Pancreas (tissue), 10 donors: ENCODE measurements around the gene DLX3. TPM values are rescaled to one million over a fixed set of nuclear protein-coding genes. Genes with fewer than 3 reads are reported as not detected.
A peak's percentile ranks its signal among the peaks of the same experiment; 100 is the strongest.

Experiments used
- ATAC-seq, 4 donors: fragments of 200-7000 bp; cut with Tn5 transposase; one replicate each; pipeline versions ENCODE4 v1.8.0 to v1.9.1; 2020; ENCODE audit warnings: mild to moderate bottlenecking in 4 of 4, moderate library complexity in 4 of 4
- DNase-seq, 6 donors: peaks; one replicate each; pipeline ENCODE4 v3.0.0-alpha.2; 2020
- FAIRE-seq: peaks from 2 replicates; lab custom pipeline; 2012; peaks lifted over from hg19 to GRCh38; lab: Jason Lieb, UNC
- H3K27ac ChIP-seq, 4 donors: fragments of 200-600 bp; sonication (generic); 1 replicate in 3 of 4; 2 replicates in 1 of 4; pipeline versions ENCODE4 v1.5.0 to v1.8.0; 2020
- H3K27me3 ChIP-seq, 4 donors: fragments of 200-600 bp; one replicate each; pipeline ENCODE4 v1.8.0; 2021
- H3K36me3 ChIP-seq, 3 donors: fragments of 200-600 bp; sonication (generic) in 1 of 3; one replicate each; pipeline versions ENCODE4 v1.5.0 to v1.8.0; 2020 to 2021
- H3K4me1 ChIP-seq, 3 donors: fragments of 200-600 bp; one replicate each; pipeline ENCODE4 v1.8.0; 2021
- H3K4me3 ChIP-seq, 4 donors: fragments of 200-600 bp; sonication (generic) in 2 of 4; one replicate each; pipeline versions ENCODE4 v1.5.0 to v1.8.0; 2020 to 2021
- H3K9me3 ChIP-seq, 4 donors: fragments of 200-600 bp; one replicate each; pipeline ENCODE4 v1.8.0; 2021
- WGBS, 2 donors: extraction: QIAGEN DNeasy Blood & Tissue Kit; methylation state at CpG; one replicate each; pipeline ENCODE4 v1.1.7; 2013; 5-methylcytosine and 5-hydroxymethylcytosine counted together
- intact Hi-C, 3 donors: fragments of 100-400 bp; cut with DNase I; formaldehyde crosslinking; loops; one replicate each; pipeline versions ENCODE4 v1.11.1 to v1.14.2; 2022
- polyA plus RNA-seq, 2 donors: library from polyadenylated mRNA; stranded (reverse); fragments of 200-250 nt; gene quantifications; one replicate each; pipeline ENCODE4 v1.2.3, GENCODE V29; 2013
- total RNA-seq, 6 donors: library from RNA; stranded (reverse); fragmentation: NEBNext Ultra II Directional in 4 of 6; extraction: Animal tissue kit (Norgen Biotek cat#: 25700) in 4 of 6; gene quantifications; one replicate each; pipeline versions ENCODE4 v1.2.1 to v1.2.4, GENCODE V29; 2021 to 2023
- TF ChIP-seq, protein P1 (sequence below), 4 donors: fragments of 200-600 bp; sonication (generic) in 3 of 4; IDR thresholded peaks; one replicate each; pipeline versions ENCODE4 v1.5.0 to v1.8.0; 2021; ENCODE audit warnings: antibody characterized with exemption in 4 of 4
- donor health status: healthy with polysubstance abuse.
- donor health status: DM: no; HTN: no; CAD: no; lungs with moderate emphysema.
- donor health status: DM: no; HTN: no; CAD: no.
- donor health status: control.
- donor health status: control.
- donor health status: Bipolar disorder and iron deficiency.
- donor health status: DM: yes; HTN: yes; CAD: no.
- donor health status: DM: no; HTN: no; CAD: no.
- donor health status: DM: no; HTN: no; CAD: no.
- donor health status: DM: yes; HTN: yes; CAD: no.

The DLX3 gene
- total and polyA plus RNA-seq, 8 donors: 0.09 to 0.53 (median 0.32) TPM

DNA sequence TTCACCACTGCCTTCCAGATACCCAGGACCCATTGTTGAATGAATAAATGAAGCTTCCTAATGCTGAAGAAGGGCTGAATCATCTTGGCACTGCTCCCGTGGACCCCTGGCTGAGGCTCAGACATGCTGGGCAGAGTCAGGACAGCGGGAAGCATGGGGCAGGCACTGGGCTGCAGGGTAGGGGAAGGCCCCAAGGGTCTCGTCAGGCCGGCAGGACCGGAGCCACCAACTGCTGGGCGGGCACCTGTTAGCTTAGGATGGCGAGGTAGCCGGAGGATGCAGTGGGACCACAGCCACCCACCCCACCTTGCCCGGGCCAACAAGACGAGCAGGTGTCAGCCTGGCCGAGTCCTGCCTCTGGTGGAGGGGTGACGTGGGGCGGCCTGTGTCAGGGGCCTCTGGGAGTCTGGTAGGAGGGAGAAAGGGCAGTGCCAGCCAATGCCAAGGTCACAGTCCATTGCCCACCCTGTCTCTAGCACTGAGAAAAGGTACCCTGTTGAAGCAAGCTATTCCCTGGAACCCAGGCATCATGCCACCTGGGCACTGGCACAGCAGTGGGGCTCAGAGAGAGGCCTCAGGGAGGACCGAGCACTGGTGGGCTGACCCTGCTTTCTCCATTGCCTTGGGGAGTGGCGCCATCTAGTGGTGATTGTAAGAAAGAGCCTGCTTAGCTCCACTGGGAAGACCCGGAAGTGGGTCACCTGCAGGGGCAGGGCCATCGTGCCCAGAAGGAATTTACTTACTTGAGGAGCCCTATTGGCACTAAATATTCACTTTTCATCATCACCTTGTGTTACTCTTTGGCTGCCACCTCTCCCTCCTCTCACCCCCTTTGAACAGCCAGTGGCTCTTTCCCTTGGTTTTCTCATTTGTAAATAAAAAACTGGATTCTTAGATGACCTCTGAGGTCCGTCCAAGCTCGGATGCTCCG, 3.0 kb upstream of the DLX3 start:
- ATAC-seq: peak; percentile 72 to 86 (median 83)
- peak; percentile 75 to 86 (median 80) for DNase-seq
- FAIRE-seq: no peak
- WGBS, 2 donors: 30% methylated on average over 20 of the region's 20 CpGs
- TF ChIP-seq, protein P1, sequence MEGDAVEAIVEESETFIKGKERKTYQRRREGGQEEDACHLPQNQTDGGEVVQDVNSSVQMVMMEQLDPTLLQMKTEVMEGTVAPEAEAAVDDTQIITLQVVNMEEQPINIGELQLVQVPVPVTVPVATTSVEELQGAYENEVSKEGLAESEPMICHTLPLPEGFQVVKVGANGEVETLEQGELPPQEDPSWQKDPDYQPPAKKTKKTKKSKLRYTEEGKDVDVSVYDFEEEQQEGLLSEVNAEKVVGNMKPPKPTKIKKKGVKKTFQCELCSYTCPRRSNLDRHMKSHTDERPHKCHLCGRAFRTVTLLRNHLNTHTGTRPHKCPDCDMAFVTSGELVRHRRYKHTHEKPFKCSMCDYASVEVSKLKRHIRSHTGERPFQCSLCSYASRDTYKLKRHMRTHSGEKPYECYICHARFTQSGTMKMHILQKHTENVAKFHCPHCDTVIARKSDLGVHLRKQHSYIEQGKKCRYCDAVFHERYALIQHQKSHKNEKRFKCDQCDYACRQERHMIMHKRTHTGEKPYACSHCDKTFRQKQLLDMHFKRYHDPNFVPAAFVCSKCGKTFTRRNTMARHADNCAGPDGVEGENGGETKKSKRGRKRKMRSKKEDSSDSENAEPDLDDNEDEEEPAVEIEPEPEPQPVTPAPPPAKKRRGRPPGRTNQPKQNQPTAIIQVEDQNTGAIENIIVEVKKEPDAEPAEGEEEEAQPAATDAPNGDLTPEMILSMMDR (IDR thresholded peaks at IDR 0.05): peak; percentile 95 to 98 (median 98)
- intact Hi-C loops: loop anchor here in 2 of 3 donors (5.0 kb wide), 5 partner anchors 46 to 136 kb away; no protein-coding TSS in a partner anchor
- peaks cover 0 to 6% (median 1%) of the 10 kb centered on the region in 4 donors for H3K27me3 ChIP-seq
- no peak overlapping the region for H3K27ac ChIP-seq
- H3K4me3 ChIP-seq: peak overlapping the region in 1 of 4 donors; percentile 14
- no peaks in the 10 kb centered on the region for H3K9me3 ChIP-seq
- no peaks in the 10 kb centered on the region for H3K36me3 ChIP-seq
- peaks cover 0 to 10% (median 4%) of the 10 kb centered on the region in 3 donors for H3K4me1 ChIP-seq

- Histone ChIP-seq H3K27me3 (peaks cover 0 to 6% (median 1%) of the 10 kb centered on the region in 4 donors), H3K4me1 (peaks cover 0 to 10% (median 4%) of the 10 kb centered on the region in 3 donors), H3K4me3 (peak overlapping the region in 2 of 4 donors; percentile 32 to 50), H3K36me3 (no peaks in the 10 kb centered on the region), H3K27ac (no peak overlapping the region), H3K9me3 (no peaks in the 10 kb centered on the region)
- TF ChIP-seq, protein P1 (IDR thresholded peaks at IDR 0.05): no peak
- DNase-seq (no peak), ATAC-seq (no peak), FAIRE-seq (no peak)
- WGBS, 2 donors: 21 to 30% methylated on average over 6 of the region's 6 CpGs
- intact Hi-C loops: loop anchor here in 2 of 3 donors (5.0 kb wide), 5 partner anchors 45 to 135 kb away; no protein-coding TSS in a partner anchor
These were observed 2.3 kb upstream of the DLX3 start for GRCh38 chr17:49997301-49997650.

GRCh38 chr17:49996495-49997300, 1.7 kb upstream of the DLX3 start:
- intact Hi-C loops: loop anchor here in 2 of 3 donors (5.0 kb wide), 5 partner anchors 44 to 134 kb away; no protein-coding TSS in a partner anchor
- no peaks in the 10 kb centered on the region for H3K9me3 ChIP-seq
- peak overlapping the region in 3 of 4 donors; percentile 14 to 50 (median 32) for H3K4me3 ChIP-seq
- H3K27ac ChIP-seq: no peak overlapping the region
- TF ChIP-seq, protein P1 (IDR thresholded peaks at IDR 0.05): peak; percentile 95 to 99 (median 98)
- no peak for FAIRE-seq
- peaks cover 0 to 10% (median 4%) of the 10 kb centered on the region in 3 donors for H3K4me1 ChIP-seq
- DNase-seq: peak in 5 of 6 donors; percentile 41 to 91 (median 65)
- peak; percentile 46 to 72 (median 64) for ATAC-seq
- H3K36me3 ChIP-seq: no peaks in the 10 kb centered on the region
- peaks cover 0 to 8% (median 1%) of the 10 kb centered on the region in 4 donors for H3K27me3 ChIP-seq
- 1% methylated on average over 44 to 58 of the region's 58 CpGs for WGBS, 2 donors

- 43 to 49% methylated on average over 7 of the region's 7 CpGs for WGBS, 2 donors
- intact Hi-C loops: loop anchor here in 2 of 3 donors (5.0 kb wide), 5 partner anchors 44 to 134 kb away; no protein-coding TSS in a partner anchor
- TF ChIP-seq, protein P1 (IDR thresholded peaks at IDR 0.05): no peak
- FAIRE-seq (no peak), ATAC-seq (no peak), DNase-seq (peak in 1 of 6 donors; percentile 44)
- Histone ChIP-seq H3K4me1 (peaks cover 0 to 10% (median 4%) of the 10 kb centered on the region in 3 donors), H3K4me3 (no peak overlapping the region), H3K36me3 (no peaks in the 10 kb centered on the region), H3K27ac (no peak overlapping the region), H3K27me3 (peaks cover 0 to 8% (median 1%) of the 10 kb centered on the region in 4 donors), H3K9me3 (no peaks in the 10 kb centered on the region)
These were observed 1.1 kb upstream of the DLX3 start for GRCh38 chr17:49996121-49996494.
